ENCODE data around the gene BCR.

BCR gene

DNA sequence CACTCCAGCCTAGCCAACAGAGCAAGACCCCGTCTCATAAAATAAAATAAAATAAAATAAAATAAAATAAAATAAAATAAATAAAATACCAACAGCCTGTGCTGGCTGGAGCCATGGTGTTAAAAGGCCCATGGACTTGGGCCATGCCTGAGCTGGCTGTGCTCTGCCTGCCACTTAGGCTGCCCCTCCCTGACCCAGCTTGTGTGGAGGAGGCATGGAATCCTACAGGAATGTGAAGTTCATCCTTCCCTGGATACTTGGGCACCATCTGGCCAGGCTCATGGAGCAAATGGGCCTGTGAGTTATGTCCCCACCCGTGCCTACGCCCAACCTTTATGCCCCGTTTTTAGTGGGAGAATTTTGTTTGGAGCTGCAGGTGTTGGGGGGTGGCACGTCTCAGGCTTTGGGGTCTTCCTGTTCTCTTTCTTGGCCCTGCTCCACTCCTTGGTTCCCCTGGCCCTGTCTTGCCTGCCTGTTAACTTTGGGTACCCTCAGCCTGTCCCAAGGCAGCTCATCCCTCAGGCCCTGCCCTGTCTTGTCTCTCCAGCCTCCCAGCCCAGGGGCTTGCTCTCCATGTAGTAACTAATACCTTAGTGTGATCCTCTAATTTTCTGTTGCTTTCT, 51.3 kb downstream of the BCR start:
- DNase-seq (ENCODE audit: low read depth), result no peak

DNA sequence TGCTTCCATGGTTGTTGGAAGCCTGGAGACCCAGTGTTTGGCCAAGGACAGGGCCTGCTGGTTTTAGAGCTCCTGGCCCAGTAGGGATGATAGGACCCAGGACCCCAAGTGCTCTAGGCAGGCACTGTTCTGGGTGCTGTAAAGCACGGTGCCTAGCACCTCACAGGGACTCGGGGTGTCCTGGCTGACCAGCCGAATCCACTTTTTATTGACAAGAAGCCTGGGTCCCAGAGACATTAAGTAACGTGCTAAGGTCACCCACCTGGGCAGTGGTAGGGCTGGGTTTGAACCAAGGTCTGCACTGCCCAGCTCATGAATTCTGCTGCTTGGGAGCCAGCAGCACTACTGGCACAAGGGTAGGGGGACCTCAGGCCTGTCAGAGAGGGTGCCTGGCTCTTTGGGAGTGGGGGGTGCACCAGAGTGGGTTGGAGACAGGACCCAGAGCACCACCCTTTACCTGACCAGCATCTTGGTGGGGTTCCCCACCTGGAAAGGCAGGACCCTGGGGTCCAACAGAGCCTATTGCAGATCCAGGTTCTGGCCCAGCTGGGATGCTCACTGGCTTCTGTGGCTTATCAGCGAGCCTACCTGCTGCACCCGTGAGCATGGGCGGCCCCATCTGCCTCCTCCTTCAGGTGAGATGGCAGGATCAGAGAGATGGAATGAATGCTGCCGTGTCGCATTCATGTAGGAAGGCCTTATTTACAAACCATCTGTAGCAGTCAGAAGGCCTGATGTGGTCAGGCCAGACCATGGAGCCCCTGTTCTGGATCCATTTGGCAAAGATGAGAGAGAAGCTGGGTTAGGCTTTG, 52.0 kb downstream of the BCR start:
- DNase-seq (ENCODE audit: low read depth), result no peak

DNA sequence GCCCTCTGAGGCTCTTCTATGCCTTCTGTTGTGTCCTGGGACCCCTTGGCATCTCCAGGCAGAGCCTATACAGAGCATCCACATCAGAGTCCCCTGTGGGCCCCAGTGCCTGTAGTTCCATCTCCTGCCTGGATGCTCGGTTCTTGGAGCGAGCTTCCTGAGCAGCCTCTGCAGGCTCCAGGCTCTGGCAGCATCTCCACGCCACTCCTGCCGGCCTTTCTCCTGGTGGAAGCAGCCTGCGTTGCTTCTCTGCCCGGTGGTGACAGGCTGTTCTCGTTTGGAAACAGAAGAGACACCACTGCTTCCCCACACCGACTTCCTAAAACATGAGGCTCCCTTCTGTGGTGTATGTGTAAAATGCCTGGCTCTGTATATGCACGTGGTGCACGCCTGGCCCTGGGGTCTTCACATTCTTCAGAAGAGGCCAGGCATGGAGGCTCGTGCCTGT, 52.8 kb downstream of the BCR start:
- DNase-seq (ENCODE audit: low read depth), result no peak

DNA sequence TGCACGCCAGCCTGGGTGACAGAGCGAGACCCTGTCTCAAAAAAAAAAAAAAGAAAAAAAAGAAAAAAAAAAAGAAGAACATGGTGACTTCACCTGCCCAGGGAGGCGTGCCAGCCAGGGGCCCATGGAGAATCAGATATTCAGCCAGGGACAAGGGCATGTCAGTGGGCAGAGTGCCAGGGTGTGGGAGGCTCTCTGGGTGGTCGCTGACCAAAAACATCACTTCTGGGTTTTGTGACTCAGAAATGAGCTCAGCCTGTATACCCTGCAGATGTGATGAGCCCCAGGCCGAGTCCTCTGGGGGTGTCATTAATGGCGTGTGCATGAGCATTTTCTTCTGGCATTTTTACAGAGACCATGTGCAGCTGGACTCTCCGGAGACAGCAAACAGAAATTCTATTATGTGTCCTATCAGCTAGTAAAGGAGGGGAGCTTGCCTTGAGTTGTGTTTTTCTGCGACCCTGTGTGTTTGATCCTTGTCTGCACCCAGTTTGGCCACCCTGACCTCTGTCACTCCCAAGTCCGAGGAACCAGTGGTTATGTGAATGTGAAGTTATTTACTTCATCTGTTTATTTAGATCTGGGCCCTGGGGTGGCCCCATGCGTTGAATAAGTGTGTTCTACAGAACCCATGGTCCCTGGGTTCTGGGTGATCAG, 53.6 kb downstream of the BCR start:
- DNase-seq (ENCODE audit: low read depth), result peak; percentile 68

DNA sequence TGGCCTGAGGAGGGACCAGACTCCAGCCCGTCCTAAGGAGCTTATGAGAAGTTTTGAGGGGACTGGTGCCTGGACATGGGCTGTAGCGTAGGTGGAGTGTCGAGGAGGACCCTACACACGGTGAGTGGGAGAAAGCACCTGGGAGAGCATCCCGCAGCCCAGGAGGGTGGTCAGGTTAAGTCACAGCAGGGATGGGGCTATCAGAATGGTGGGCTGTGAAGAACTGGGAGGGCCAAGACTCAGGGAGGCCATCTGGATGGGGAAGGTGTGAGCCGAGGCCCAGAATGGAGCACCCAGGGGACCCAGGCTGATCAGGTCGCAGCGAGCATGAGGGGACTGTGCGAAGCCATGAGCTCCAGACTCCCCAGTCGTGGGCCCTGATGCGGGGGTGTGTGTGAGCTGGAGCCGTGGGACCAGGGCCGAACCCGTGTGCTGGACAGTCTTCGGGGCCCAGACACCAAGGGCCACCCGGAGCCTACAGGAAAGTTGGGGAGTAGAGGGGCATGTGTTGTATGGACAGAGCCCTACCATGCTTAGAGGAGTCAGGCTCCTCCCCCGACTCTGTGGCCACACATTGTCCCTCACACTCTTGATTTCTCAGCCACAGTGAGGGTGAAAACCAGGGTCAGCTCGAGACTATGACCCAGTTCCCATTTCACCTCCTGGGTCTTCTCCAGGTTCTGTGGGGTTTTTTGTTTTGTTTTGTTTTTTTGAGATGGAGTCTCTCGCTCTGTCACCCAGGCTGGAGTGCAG, 54.3 kb downstream of the BCR start:
- no peak for DNase-seq (ENCODE audit: low read depth)

DNA sequence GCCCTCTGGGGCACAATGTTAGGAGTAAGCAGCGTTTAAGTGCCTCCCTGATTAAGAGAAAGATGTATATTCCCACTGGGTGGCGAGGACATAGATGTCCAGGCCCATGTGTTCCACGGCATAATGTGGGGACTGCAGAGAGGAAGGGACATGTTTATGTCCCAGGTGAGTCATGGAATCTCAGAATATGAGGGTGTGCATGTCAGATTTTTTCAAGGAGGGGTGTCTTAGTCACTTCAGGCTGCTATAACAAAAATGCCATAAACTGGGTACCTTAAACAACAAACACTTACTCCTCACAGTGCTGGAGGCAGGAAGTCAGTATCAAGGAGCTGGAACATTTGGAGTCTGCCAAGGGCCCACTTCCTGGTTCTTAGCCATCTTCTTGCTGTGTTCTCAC, 55.1 kb downstream of the BCR start:
- no peak for DNase-seq (ENCODE audit: low read depth)

DNA sequence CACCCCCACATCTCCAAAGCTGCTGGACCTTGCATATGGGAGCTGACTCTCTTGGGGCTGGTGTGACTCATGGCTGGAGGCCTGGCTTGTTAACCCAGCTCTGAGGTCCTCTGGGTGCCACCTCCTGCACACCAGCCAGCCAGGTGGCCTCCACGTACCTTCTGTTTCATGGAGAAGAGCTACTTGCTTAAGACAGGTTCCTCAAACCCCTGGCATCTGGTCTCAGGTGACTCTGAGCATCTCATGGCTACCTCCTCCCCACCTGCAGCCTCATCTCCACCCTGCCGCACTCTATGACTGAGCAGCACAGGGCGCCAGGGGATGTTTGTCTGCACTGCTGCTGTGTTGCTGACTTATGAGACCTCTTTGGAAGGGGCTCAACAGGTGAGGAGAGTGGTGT, 55.7 kb downstream of the BCR start:
- no peak for DNase-seq (ENCODE audit: low read depth)

DNA sequence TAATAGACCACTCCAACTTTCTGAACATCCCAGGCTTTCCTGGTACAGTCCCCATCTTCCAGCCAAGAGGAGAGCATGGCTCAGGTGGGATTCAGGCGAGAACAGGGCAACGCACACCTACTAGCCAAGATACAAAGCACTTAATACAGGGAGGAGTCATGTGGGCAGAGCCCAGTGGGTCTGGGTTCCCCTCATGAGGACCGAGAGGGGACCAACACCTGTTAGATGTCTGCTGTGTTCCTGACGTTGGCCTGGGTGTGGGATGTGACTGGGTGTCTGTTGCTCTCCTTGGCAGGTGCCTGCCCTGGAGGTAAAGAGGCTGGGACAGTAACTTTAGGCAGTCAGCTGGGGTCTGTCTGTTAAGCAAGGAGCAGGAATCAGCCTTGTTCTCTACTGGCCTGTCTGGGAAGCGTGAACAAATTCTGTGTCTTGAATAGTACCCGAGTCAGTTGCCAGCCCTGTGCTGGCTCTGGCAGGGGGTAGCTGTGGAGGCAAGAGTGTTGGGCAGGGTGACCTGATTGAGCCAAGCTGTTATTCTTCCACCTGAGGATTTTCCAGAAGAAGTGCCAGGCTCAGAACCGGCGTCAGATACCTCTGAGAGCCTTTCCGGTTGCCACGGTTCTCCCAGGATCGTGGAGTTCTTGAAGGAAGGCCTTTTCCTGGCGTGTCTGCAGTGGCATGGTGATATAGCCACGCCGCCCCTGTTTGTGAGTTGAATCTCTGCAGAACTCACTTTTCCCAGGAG, 56.3 kb downstream of the BCR start:
- no peak for DNase-seq (ENCODE audit: low read depth)

DNA sequence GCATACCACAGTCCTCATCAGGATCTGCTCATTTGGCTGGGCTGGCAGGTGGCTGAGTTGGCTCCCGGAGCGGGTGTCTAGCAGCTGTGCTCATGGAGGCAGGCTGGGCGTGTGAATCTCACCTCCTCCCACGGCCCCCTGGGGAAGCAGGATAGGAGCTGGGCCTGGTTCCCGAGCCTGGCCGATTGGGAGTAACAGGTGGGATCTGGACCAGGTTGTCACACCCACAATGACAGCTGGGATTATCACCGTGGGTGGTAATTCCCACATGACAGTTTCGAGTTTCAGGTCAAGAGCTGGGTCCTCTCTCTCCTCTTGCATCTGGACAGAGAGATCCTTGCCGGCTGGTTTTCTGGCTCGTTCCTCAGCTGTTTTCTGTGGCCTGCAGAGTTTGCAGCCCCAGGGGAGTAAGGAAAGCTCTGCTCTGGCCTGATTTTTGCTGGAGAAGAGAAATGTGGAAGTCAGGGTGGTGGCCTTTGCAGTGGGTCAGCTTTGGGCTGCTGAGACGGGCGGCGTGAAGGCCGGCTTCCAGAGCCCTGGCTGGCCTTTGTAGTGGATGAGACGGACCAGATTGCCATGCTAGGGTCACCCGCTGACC, 57.0 kb downstream of the BCR start:
- DNase-seq (ENCODE audit: low read depth), result no peak

DNA sequence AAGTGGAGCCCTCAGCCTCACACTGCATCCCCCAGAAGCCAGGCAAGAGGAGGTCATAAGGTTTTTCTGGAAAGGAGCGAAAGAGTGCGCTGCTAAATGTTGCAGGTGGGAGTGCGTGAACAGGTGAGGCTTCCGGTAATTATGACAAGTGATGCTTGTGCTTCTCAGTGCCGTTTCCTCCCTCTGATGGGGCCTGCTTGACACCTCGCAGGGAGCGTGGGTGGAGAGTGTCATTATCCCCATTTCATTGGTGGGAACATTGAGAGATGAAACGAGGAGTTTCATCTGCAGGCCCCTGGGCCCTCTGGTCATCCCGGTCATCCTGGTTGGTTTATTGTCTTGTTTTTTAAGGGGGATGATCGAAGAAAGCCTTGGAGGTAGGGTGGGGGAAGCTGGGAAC, 57.5 kb downstream of the BCR start:
- no peak for DNase-seq (ENCODE audit: low read depth)

DNA sequence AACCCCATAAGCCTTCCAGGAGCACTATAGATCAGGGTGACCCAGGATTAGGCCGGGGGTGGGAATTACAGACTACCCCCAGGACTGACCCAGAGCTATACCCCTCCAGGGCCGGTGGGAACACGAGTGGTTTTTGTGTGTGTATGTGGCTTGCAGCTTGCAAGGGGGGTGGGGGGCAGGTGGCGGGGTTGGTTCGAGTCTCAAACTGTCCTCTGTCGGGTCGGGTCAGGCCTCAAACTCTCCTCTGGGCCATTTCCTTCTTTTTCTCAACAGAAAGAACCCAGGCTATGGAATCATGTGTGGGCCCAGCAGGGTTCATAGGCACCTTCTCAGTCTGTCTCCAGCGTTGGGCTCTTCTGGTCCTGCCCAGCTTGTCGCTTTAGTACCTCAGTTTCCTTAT, 58.4 kb downstream of the BCR start:
- no peak for DNase-seq (ENCODE audit: low read depth)

DNA sequence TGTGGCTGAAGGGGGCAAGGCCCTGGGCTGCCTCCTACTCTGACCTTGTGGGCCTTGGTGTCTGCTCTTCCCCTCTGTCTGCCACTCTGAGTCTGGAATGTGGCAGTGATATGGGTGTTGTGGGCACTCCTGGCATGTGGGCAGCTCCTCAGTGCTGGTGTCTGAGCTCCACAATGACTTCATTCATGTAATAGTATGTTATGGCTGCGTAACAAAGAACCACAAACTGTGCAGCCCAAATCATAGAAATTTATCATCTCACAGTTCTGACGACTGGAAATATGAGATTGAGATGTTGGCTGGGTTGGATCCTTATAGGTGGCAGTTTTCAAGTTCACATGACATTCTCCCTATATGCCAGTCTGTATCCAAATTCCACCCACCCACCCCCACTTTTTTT, 59.1 kb downstream of the BCR start:
- no peak for DNase-seq (ENCODE audit: low read depth)

DNA sequence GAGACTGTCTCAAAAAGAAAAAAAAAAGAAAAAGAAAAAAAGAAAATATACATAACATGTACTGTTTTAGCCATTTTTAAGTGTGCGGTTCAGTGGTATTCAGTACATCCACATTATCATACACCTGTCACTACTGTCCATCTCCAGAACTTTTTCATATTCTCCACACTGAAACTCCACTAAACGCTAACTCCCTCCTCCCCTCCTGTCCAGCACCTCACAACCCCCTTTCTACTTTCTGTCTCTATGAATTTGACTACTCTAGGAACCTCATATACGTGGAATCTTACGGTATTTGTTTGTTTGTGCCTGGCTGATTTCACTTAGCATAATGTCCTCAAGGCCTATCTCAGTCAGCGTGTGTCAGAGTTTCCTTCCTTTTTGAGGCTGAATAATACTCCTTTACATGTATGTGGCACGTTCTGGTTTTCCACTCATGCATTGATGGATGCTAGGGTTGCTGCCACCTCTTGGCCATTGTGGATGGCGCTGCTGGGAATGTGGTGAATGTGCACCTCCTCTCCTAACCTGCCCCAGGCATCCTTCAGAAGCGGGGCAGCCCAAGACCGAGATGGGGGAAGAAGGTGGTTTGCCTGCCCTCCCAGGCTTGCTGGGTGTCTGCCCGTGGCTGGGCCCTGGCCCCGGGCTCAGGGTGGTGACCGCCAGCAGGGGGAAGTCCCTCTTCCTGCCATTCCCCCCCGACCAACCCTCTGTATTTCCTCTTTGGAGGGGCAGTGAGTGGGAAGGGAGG, 60.5 kb downstream of the BCR start:
- DNase-seq (ENCODE audit: low read depth), result no peak

DNA sequence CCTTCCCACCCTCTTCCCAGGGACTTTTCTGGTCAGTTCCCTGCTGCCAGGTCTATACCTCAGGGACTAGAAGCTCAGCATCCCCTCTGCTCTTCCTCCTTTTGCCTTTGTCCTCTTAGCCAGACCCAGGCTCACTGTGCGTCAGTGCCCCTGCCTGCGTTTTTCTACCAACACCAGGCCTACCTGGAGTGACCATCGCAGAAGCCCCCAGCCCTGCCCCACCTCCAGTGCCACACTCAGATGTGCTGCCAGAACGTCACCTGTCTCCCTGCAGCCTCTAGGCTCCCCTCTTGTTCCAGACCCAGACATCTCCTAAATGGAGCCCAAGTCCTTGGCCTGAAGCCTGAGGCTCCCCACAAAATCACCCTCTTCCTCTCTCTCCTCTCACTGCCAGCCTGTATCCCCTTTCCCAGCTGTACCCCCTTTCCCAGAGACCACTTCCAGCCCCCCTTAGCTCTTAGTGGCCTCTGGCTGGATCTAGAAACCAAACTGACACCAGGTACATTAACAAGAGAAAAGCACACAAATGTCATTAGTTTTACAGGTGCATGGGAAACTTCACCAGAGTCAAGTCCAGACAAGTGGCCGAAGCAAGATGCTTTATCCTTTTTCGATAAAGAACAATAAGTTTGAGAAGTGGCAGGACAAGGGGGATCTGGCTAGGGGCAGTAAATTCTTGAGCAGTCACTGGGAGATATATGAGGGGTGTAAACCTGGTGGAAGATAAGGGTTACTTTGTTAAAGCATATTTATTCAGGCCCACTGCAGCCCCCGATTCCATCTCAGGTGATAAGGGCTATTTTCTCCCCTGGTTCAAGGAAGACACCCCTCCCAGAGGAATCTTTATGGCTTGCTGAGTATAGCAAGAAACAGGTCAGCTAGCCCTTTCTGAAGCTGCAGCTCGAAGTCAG, 61.5 kb downstream of the BCR start:
- no peak for DNase-seq (ENCODE audit: low read depth)

DNA sequence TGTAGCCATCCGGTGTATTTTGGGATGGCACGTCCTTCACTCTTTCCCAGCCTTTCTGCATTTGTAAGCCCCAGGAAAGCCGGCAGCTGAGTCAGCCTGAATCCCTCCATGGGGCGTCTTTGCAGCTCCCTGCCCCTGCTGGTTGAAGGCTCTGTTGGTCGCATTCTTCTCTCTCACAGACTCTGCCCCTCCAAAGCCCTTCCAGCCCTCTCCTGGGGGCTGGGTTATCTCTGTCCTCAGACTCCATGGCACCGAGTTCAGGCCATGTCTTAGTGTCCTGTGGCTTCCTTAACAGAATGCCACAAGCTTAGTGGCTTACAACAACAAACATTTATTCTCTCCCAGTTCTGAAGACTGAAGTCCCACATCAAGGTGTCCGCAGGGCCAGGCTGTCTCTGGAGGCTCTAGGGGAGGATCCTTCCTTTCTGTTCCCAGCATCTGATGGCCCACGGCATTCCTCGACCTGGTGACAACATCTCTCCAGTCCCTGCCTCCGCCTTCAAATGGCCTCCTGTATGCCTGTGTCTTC, 62.2 kb downstream of the BCR start:
- no peak for DNase-seq (ENCODE audit: low read depth)

DNA sequence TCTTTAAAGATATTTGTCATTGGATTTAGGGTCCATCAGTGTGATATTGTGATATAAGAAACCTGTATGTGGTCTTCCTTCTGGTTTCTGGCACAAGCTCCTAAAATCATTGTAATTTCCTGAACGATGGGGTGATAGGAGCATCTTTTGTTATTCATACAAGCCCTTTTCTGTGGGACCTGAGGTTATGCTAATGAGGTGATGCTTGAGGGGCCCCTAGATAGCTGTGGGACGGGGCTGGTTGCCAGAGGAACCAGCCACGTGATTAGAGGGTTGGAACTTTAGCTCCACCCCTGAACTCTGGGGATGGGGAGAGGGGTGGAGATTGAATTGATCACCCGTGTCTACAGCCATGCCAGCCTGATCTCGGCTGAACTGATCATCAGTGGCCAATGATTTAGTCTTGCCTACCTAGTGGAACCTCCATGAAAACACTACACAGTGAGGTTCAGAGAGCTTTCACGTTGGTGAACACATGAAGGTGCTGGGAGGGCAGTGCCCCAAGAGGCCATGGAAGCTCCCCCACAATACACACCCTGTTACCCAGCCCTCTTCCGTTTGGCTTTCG, 62.8 kb downstream of the BCR start:
- DNase-seq (ENCODE audit: low read depth), result no peak

DNA sequence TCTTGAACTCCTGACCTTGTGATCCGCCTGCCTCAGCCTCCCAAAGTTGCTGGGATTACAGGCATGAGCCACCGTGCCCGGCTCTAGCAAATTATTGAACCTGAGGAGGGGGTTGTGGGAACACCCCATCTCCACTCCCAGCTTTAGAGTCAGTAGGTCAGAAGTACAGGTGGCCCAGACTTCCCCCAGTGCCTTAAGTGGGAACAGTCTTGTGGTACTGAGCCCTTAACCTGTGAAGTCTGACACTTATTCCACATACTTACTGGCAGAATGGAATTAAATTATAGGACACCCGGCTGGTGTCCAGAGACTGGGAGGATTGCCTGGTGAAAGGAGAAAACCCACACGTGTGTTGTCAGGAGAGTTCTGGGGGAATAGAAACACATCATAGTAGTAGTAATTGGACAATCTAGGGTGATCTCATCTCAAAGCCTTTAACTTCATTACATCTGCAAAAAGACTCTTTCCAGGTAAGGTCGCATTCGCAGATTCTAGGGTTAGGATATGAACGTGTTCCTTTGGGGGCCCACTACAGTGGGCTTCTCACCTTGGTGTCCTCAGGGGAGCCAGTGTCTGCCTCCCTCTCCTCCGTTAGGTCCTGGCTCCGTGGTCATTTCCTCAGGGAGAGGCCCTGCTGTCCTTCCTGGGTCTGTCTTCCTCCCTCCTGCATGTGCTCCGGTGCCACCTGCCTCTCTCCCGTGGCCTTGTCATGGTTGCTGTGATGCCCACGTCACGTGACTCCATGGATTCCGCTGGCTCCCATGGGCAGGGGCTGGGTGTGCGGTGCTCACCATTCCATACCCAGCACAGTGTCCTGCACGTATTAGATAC, 63.8 kb downstream of the BCR start:
- DNase-seq (ENCODE audit: low read depth), result no peak

DNA sequence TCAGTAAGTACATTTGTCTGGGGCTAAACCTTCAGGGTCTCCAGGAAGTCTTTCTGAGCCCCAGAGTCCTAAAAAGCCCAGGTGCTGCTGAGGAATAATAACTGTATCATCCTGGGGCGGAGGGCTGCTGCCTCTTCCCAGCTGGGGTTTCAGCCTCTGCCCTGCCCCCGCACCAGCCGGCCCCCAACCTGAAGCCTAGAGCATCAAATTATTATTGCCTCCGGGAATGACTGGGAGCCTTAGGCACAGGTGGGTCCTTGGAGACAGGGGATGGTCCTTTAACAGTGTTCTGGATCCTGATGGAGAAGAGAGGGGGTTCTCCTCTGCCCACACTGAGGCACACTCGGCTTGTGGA, 64.4 kb downstream of the BCR start:
- DNase-seq (ENCODE audit: low read depth), result no peak
